ENCODE data around the gene TRUB2.

TRUB2 gene

GRCh38 chr9:128265348-128265847, 56.8 kb downstream of the TRUB2 start:
- DNase-seq = no peak

- no peak for DNase-seq
These were observed 59.6 kb downstream of the TRUB2 start for GRCh38 chr9:128262687-128263086.

- DNase-seq = no peak
These were observed 61.9 kb downstream of the TRUB2 start for GRCh38 chr9:128260340-128260739.

- no peak for DNase-seq
These were observed 63.1 kb downstream of the TRUB2 start for GRCh38 chr9:128259156-128259555.

GRCh38 chr9:128258326-128258725, 63.9 kb downstream of the TRUB2 start:
- no peak for DNase-seq

- DNase-seq = no peak
These were observed 64.3 kb downstream of the TRUB2 start for GRCh38 chr9:128257907-128258306.

GRCh38 chr9:128257086-128257825, 65.0 kb downstream of the TRUB2 start:
- no peak for DNase-seq

All from activated CD4-positive, alpha-beta T cell treated with anti-CD3 and anti-CD28 coated beads, Interleukin-2, amount 50 U/mL, for 16 hours (primary cell).